ENCODE results near the gene CYB5R4. TPM values are rescaled to one million over a fixed set of nuclear protein-coding genes. Genes with fewer than 3 reads are reported as not detected.
A peak's percentile ranks its signal among the peaks of the same experiment; 100 is the strongest.

CYB5R4 gene
- total and polyA plus RNA-seq, 2 of the 8 experiments (the other 6 are each of a cell fraction or from before 2014, with no cell fraction given): 2.8 to 14.6 TPM

DNA sequence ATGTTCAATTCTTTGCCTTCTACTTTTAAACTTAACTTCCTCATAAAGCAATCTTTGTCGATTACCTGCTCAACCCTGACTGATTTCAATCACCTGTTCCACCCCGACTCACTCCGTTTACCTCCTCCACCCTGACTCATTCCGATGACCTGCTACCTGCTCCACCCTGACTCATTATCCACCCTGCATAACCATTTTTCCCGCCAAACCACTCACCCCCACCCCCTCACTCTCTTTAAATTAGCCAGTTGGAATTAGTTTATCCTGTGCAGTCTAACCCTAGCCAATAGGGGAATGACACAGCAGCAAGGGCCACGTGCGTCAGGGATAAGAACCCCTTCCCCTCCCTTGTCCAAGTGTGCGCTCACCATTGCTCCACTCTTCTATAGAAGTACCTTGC lies 117.4 kb downstream of the CYB5R4 start:
- H3K79me2 ChIP-seq (ENCODE audit: control insufficient read depth in 1 of 2, insufficient read depth in 2 of 2, low read length in 2 of 2): no peaks in the 10 kb centered on the region
- peak overlapping the region; percentile 75; the same call in 1 of the 2 replicates for H3K18ac ChIP-seq (ENCODE audit: extremely low read depth, low read length)
- WGBS, 2 experiments (ENCODE audit: extremely low coverage in 1 of 2, insufficient coverage in 1 of 2, insufficient read length in 1 of 2, insufficient replicate concordance in 2 of 2, low coverage in 1 of 2, low lambda C conversion rate in 2 of 2, missing lambda C conversion rate in 1 of 2): 82 to 100% methylated on average over 1 to 8 of the region's 8 CpGs
- H4K91ac ChIP-seq (replicated peaks; ENCODE audit: insufficient read length, low read length): no peak overlapping the region
- no peak overlapping the region for H2AFZ ChIP-seq (ENCODE audit: low read length)
- DNase-seq (ENCODE audit: low read depth in 1 of 2, low spot score in 2 of 2): no peak
- peak overlapping the region; percentile 70 for H2BK12ac ChIP-seq (ENCODE audit: low read depth, low read length)
- no peak overlapping the region for H2BK20ac ChIP-seq (ENCODE audit: low read length)
- no peaks in the 10 kb centered on the region for H4K20me1 ChIP-seq (replicated peaks in 1 of 2; ENCODE audit: control insufficient read depth in 1 of 2, insufficient read depth in 2 of 2, low read length in 2 of 2)
- H3K79me1 ChIP-seq (ENCODE audit: low read depth, low read length): no peaks in the 10 kb centered on the region
- no peak overlapping the region for H3K23ac ChIP-seq (ENCODE audit: insufficient read length)
- H4K5ac ChIP-seq (ENCODE audit: insufficient read length, low read depth, low read length): no peak overlapping the region
- no peak overlapping the region for H3K4me3 ChIP-seq (ENCODE audit: extremely low read depth in 1 of 4, insufficient read depth in 2 of 4, low read depth in 3 of 4, low read length in 4 of 4)
- no peak overlapping the region for H4K8ac ChIP-seq (ENCODE audit: extremely low read depth, insufficient read depth, low read length)
- H3K23me2 ChIP-seq (ENCODE audit: low read depth, low read length): no peaks in the 10 kb centered on the region; the same call in 1 of the 2 replicates
- no peak overlapping the region for H2BK15ac ChIP-seq (ENCODE audit: low read length)
- H3K56ac ChIP-seq (replicated peaks; ENCODE audit: insufficient read length, low read depth, low read length): no peak overlapping the region
- H2BK5ac ChIP-seq (ENCODE audit: low read depth, low read length): peak overlapping the region; percentile 54; the same call in 1 of the 2 replicates
- CTCF ChIA-PET (ENCODE audit: partially characterized antibody): no interaction called here
- H2BK120ac ChIP-seq (replicated peaks; ENCODE audit: low read depth, low read length): peak overlapping the region; percentile 67
- no peaks in the 10 kb centered on the region for H3K27me3 ChIP-seq (replicated peaks in 1 of 4; ENCODE audit: control insufficient read depth in 3 of 4, extremely low read depth in 1 of 4, insufficient read depth in 3 of 4, low read length in 3 of 4)
- no peak overlapping the region for H3K9ac ChIP-seq (replicated peaks in 1 of 4; ENCODE audit: extremely low read depth in 1 of 4, low read depth in 3 of 4, low read length in 3 of 4)
- H3K4ac ChIP-seq (replicated peaks; ENCODE audit: insufficient read length, low read depth, low read length): no peak overlapping the region
- H3K36me3 ChIP-seq (ENCODE audit: control insufficient read depth in 2 of 4, insufficient read depth in 4 of 4, low read length in 3 of 4): peaks cover 0 to 11% (median 2%) of the 10 kb centered on the region in 4 experiments; a peak in 3 of 8 replicates
- H3K4me1 ChIP-seq (replicated peaks in 1 of 4; ENCODE audit: control insufficient read depth in 3 of 4, insufficient read depth in 4 of 4, low read length in 3 of 4): peaks cover 0 to 11% (median 3%) of the 10 kb centered on the region in 4 experiments; a peak in 3 of 7 replicates
- no peak overlapping the region for H2AK5ac ChIP-seq (ENCODE audit: low read depth, low read length)
- H3K27ac ChIP-seq (ENCODE audit: low read depth, low read length): no peak overlapping the region
- H3K4me2 ChIP-seq (ENCODE audit: insufficient read depth in 1 of 2, low read depth in 2 of 2, low read length in 2 of 2): peak overlapping the region in 1 of 2 experiments; percentile 50; a peak in 1 of 4 replicates
- FAIRE-seq: no peak
- peaks cover 16 to 17% of the 10 kb centered on the region in 2 experiments for H3K9me3 ChIP-seq (ENCODE audit: insufficient read depth in 2 of 2, low read depth in 1 of 2, low read length in 1 of 2)
- POLR2A ChIA-PET (ENCODE audit: partially characterized antibody): interaction anchor here (1.3 kb wide), 1 partner anchor 75 kb away, joined by 4 read pairs; no protein-coding TSS in a partner anchor
- H3K14ac ChIP-seq (ENCODE audit: insufficient read length): no peak overlapping the region
- TF ChIP-seq POLR2A (IDR thresholded peaks at IDR 0.05; ENCODE audit: control extremely low read depth in 1 of 2, low read depth in 2 of 2, low read length in 2 of 2): no peak
- no peak for TF ChIP-seq KDM5A (IDR thresholded peaks at IDR 0.05; ENCODE audit: low read length)
- TF ChIP-seq CHD1 (IDR thresholded peaks at IDR 0.05; ENCODE audit: low read depth, low read length): no peak
- TF ChIP-seq ASH2L (IDR thresholded peaks at IDR 0.05; ENCODE audit: low read length): no peak
- TF ChIP-seq, protein P1, sequence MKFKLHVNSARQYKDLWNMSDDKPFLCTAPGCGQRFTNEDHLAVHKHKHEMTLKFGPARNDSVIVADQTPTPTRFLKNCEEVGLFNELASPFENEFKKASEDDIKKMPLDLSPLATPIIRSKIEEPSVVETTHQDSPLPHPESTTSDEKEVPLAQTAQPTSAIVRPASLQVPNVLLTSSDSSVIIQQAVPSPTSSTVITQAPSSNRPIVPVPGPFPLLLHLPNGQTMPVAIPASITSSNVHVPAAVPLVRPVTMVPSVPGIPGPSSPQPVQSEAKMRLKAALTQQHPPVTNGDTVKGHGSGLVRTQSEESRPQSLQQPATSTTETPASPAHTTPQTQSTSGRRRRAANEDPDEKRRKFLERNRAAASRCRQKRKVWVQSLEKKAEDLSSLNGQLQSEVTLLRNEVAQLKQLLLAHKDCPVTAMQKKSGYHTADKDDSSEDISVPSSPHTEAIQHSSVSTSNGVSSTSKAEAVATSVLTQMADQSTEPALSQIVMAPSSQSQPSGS (IDR thresholded peaks at IDR 0.05; ENCODE audit: low read length): no peak
- no peak for TF ChIP-seq CREB1 (IDR thresholded peaks at IDR 0.05)
- TF ChIP-seq KDM4A (IDR thresholded peaks at IDR 0.05; ENCODE audit: low read depth, low read length, severe bottlenecking): no peak
